H1 (cell line): ENCODE measurements around the gene ING5. TPM values are rescaled to one million over a fixed set of nuclear protein-coding genes. Genes with fewer than 3 reads are reported as not detected.

Experiments
- CTCF ChIA-PET: fragments of 300-600 bp; sonication (Branson Sonifier 250); formaldehyde crosslinking; loops from one replicate; lab custom pipeline; 2021; ENCODE audit not compliant: partially characterized antibody; lab: Charles Lee
- POLR2A ChIA-PET: fragments of 300-600 bp; sonication (Branson Sonifier 250); formaldehyde crosslinking; loops from one replicate; lab custom pipeline; 2021; ENCODE audit warnings: inconsistent platforms; ENCODE audit not compliant: partially characterized antibody; lab: Charles Lee
- DNase-seq, 2 experiments: peaks; one replicate each; pipeline versions ENCODE4 v3.0.0 to v3.0.0-alpha.2; 2010 to 2022; ENCODE audit warnings: low spot score in 2 of 2, low read depth in 1 of 2, mixed read lengths in 1 of 2
- FAIRE-seq: peaks from 2 replicates; lab custom pipeline; 2011; peaks lifted over from hg19 to GRCh38; lab: Jason Lieb, UNC
- H2AFZ ChIP-seq: 2 replicates; pipeline ENCODE4 v1.8.1; 2012; ENCODE audit warnings: low read length, inconsistent platforms
- H2AK5ac ChIP-seq: 2 replicates; pipeline ENCODE4 v1.6.1; 2013; ENCODE audit warnings: low read depth, low read length
- H2BK120ac ChIP-seq: replicated peaks from 2 replicates; pipeline ENCODE3; 2013; ENCODE audit warnings: low read depth, low read length, inconsistent platforms
- H2BK12ac ChIP-seq: 2 replicates; pipeline ENCODE4 v1.6.1; 2013; ENCODE audit warnings: low read depth, low read length
- H2BK15ac ChIP-seq: 2 replicates; pipeline ENCODE4 v1.6.1; 2013; ENCODE audit warnings: low read length
- H2BK20ac ChIP-seq: 2 replicates; pipeline ENCODE4 v1.6.1; 2013; ENCODE audit warnings: low read length
- H2BK5ac ChIP-seq: 2 replicates; pipeline ENCODE4 v1.6.1; 2013; ENCODE audit warnings: low read depth, low read length
- H3K14ac ChIP-seq: 2 replicates; pipeline ENCODE4 v1.6.1; 2013; ENCODE audit warnings: inconsistent platforms; ENCODE audit not compliant: insufficient read length
- H3K18ac ChIP-seq: 2 replicates; pipeline ENCODE4 v1.6.1; 2013; ENCODE audit warnings: low read length; ENCODE audit errors: extremely low read depth
- H3K23ac ChIP-seq: 2 replicates; pipeline ENCODE4 v1.6.1; 2013; ENCODE audit warnings: inconsistent platforms; ENCODE audit not compliant: insufficient read length
- H3K23me2 ChIP-seq: 2 replicates; pipeline ENCODE4 v1.6.1; 2013; ENCODE audit warnings: low read depth, low read length
- H3K27ac ChIP-seq: 2 replicates; pipeline ENCODE4 v1.6.1; 2011; ENCODE audit warnings: low read depth, low read length, inconsistent platforms
- H3K27me3 ChIP-seq, 4 experiments: replicated peaks in 1 of 4; 1 replicate in 1 of 4; 2 replicates in 3 of 4; pipeline versions ENCODE4 v1.6.1 to v1.8.1; 2011 to 2013; ENCODE audit warnings: low read length in 3 of 4, mild to moderate bottlenecking in 3 of 4, inconsistent platforms in 2 of 4, mixed read lengths in 2 of 4, moderate library complexity in 1 of 4; ENCODE audit not compliant: control insufficient read depth in 3 of 4, insufficient read depth in 3 of 4; ENCODE audit errors: extremely low read depth in 1 of 4
- H3K36me3 ChIP-seq, 4 experiments: 2 replicates each; pipeline versions ENCODE4 v1.6.1 to v1.8.1; 2011 to 2013; ENCODE audit warnings: mild to moderate bottlenecking in 4 of 4, low read length in 3 of 4, moderate library complexity in 2 of 4, control low read depth in 1 of 4, inconsistent platforms in 1 of 4; ENCODE audit not compliant: insufficient read depth in 4 of 4, control insufficient read depth in 2 of 4
- H3K4ac ChIP-seq: replicated peaks from 2 replicates; pipeline ENCODE3; 2013; ENCODE audit warnings: low read length, low read depth, mixed read lengths, inconsistent platforms; ENCODE audit not compliant: insufficient read length
- H3K4me1 ChIP-seq, 4 experiments: replicated peaks in 1 of 4; 1 replicate in 1 of 4; 2 replicates in 3 of 4; pipeline versions ENCODE4 v1.6.1 to v1.8.1; 2011 to 2013; ENCODE audit warnings: low read length in 3 of 4, inconsistent platforms in 2 of 4, mixed read lengths in 1 of 4; ENCODE audit not compliant: insufficient read depth in 4 of 4, control insufficient read depth in 3 of 4
- H3K4me2 ChIP-seq, 2 experiments: 2 replicates each; pipeline versions ENCODE4 v1.6.1 to v1.8.1; 2011 to 2013; ENCODE audit warnings: low read depth in 2 of 2, low read length in 2 of 2, control low read depth in 1 of 2, inconsistent platforms in 1 of 2, mild to moderate bottlenecking in 1 of 2; ENCODE audit not compliant: insufficient read depth in 1 of 2
- H3K4me3 ChIP-seq, 4 experiments: fragments of 200-600, 300-600 bp in 1 of 4; sonication (generic), shearing (Covaris generic), sonication (Bioruptor Twin) in 1 of 4; 2 replicates each; pipeline versions ENCODE4 v1.5.1 to v1.8.1; 2011 to 2016; ENCODE audit warnings: low read length in 4 of 4, low read depth in 3 of 4, control low read depth in 2 of 4, inconsistent platforms in 2 of 4, mild to moderate bottlenecking in 2 of 4, mixed read lengths in 1 of 4, moderate library complexity in 1 of 4; ENCODE audit not compliant: insufficient read depth in 2 of 4; ENCODE audit errors: extremely low read depth in 1 of 4
- H3K56ac ChIP-seq: replicated peaks from 2 replicates; pipeline ENCODE3; 2013; ENCODE audit warnings: low read depth, mild to moderate bottlenecking, mixed read lengths, low read length, inconsistent platforms; ENCODE audit not compliant: insufficient read length
- H3K79me1 ChIP-seq: 2 replicates; pipeline ENCODE4 v1.6.1; 2013; ENCODE audit warnings: low read depth, low read length, control low read depth
- H3K79me2 ChIP-seq, 2 experiments: 2 replicates each; pipeline versions ENCODE4 v1.6.1 to v1.8.1; 2012 to 2013; ENCODE audit warnings: low read length in 2 of 2, mild to moderate bottlenecking in 2 of 2, inconsistent platforms in 1 of 2; ENCODE audit not compliant: insufficient read depth in 2 of 2, control insufficient read depth in 1 of 2
- H3K9ac ChIP-seq, 4 experiments: replicated peaks in 1 of 4; 1 replicate in 1 of 4; 2 replicates in 3 of 4; pipeline versions ENCODE4 v1.6.1 to v1.8.1; 2011 to 2013; ENCODE audit warnings: low read depth in 3 of 4, low read length in 3 of 4, control low read depth in 2 of 4, mild to moderate bottlenecking in 2 of 4, moderate library complexity in 2 of 4, inconsistent platforms in 1 of 4; ENCODE audit errors: extremely low read depth in 1 of 4
- H3K9me3 ChIP-seq, 2 experiments: 2 replicates each; pipeline versions ENCODE4 v1.6.1 to v1.8.1; 2012 to 2013; ENCODE audit warnings: mild to moderate bottlenecking in 2 of 2, moderate library complexity in 2 of 2, control low read depth in 1 of 2, inconsistent platforms in 1 of 2, low read depth in 1 of 2, low read length in 1 of 2, mixed read lengths in 1 of 2; ENCODE audit not compliant: insufficient read depth in 2 of 2
- H4K20me1 ChIP-seq, 2 experiments: replicated peaks in 1 of 2; 2 replicates each; pipeline versions ENCODE3 to v1.8.1; 2011 to 2013; ENCODE audit warnings: inconsistent platforms in 2 of 2, low read length in 2 of 2, mild to moderate bottlenecking in 1 of 2; ENCODE audit not compliant: insufficient read depth in 2 of 2, control insufficient read depth in 1 of 2
- H4K5ac ChIP-seq: 2 replicates; pipeline ENCODE4 v1.6.1; 2013; ENCODE audit warnings: low read length, low read depth, mixed read lengths, inconsistent platforms; ENCODE audit not compliant: insufficient read length
- H4K8ac ChIP-seq: 2 replicates; pipeline ENCODE4 v1.8.0; 2013; ENCODE audit warnings: mild to moderate bottlenecking, moderate library complexity, low read length, inconsistent platforms; ENCODE audit not compliant: insufficient read depth; ENCODE audit errors: extremely low read depth
- H4K91ac ChIP-seq: replicated peaks from 2 replicates; pipeline ENCODE3; 2013; ENCODE audit warnings: low read length, mixed read lengths, inconsistent platforms; ENCODE audit not compliant: insufficient read length
- CBX8 ChIP-seq: fragments of 300-800, 300-1000 bp; sonication (generic); IDR thresholded peaks from 2 replicates; pipeline ENCODE4 v1.7.1; 2016; ENCODE audit warnings: low read depth, low read length, borderline replicate concordance
- CHD1 ChIP-seq: IDR thresholded peaks from 2 replicates; pipeline ENCODE4 v1.6.1; 2012; ENCODE audit warnings: low read depth, low read length, improper control_type of control experiment
- HDAC2 ChIP-seq, 2 experiments: fragments of 300-600 bp in 1 of 2; sonication (generic) in 1 of 2; IDR thresholded peaks; 2 replicates each; pipeline ENCODE4 v1.6.1; 2011 to 2012; ENCODE audit warnings: low read depth in 2 of 2, low read length in 2 of 2, mild to moderate bottlenecking in 2 of 2, moderate library complexity in 2 of 2, borderline replicate concordance in 1 of 2, inconsistent platforms in 1 of 2
- NRF1 ChIP-seq: IDR thresholded peaks from 2 replicates; pipeline ENCODE4 v1.6.1; 2011; ENCODE audit warnings: mild to moderate bottlenecking, low read depth, low read length, improper control_type of control experiment
- RBBP5 ChIP-seq: IDR thresholded peaks from 2 replicates; pipeline ENCODE4 v1.7.1; 2012; ENCODE audit warnings: low read depth, mild to moderate bottlenecking, inconsistent platforms, low read length, moderate library complexity, borderline replicate concordance
- RXRA ChIP-seq: IDR thresholded peaks from 2 replicates; pipeline ENCODE4 v1.6.1; 2011; ENCODE audit warnings: low read depth, mild to moderate bottlenecking, low read length, moderate library complexity; ENCODE audit not compliant: insufficient read depth
- SP1 ChIP-seq: IDR thresholded peaks from 2 replicates; pipeline ENCODE4 v1.6.1; 2011; ENCODE audit warnings: low read depth, low read length
- TCF12 ChIP-seq: IDR thresholded peaks from 2 replicates; pipeline ENCODE4 v1.6.1; 2011; ENCODE audit warnings: low read depth, mild to moderate bottlenecking, low read length
- USF2 ChIP-seq: IDR thresholded peaks from 2 replicates; pipeline ENCODE4 v1.6.1; 2011; ENCODE audit warnings: low read length, improper control_type of control experiment
- WGBS, 2 experiments: shearing (Covaris generic) in 1 of 2; methylation state at CpG; one replicate each; pipeline versions ENCODE4 v1.1.6 to v1.1.7; 2013 to 2015; ENCODE audit warnings: low lambda C conversion rate in 2 of 2, mixed read lengths in 2 of 2, inconsistent platforms in 1 of 2, low coverage in 1 of 2, missing lambda C conversion rate in 1 of 2; ENCODE audit not compliant: insufficient replicate concordance in 2 of 2, insufficient coverage in 1 of 2, insufficient read length in 1 of 2; ENCODE audit errors: extremely low coverage in 1 of 2, missing lambda C conversion rate in 1 of 2; 5-methylcytosine and 5-hydroxymethylcytosine counted together
- polyA plus RNA-seq, 7 experiments: library from polyadenylated mRNA; depleted of rRNA in 3 of 7; stranded (reverse) in 5 of 7; unstranded in 2 of 7; fragments of >200 nt in 5 of 7; fragments of 200-250 nt in 2 of 7; gene quantifications; 1 replicate in 5 of 7; 2 replicates in 1 of 7; 4 replicates in 1 of 7; pipeline versions ENCODE4 v1.2.1 to v1.2.3, GENCODE V29; 2011 to 2013; ENCODE audit warnings: missing spikeins in 2 of 7, mixed read lengths in 2 of 7
- total RNA-seq: library from RNA; stranded (reverse); fragmentation: NEBNext Ultra II Directional; extraction: Animal tissue kit (Norgen Biotek cat#: 25700); gene quantifications from 2 replicates; pipeline ENCODE4 v1.2.1, GENCODE V29; 2021

The ING5 gene
- total and polyA plus RNA-seq, 2 of the 8 experiments (the other 6 are each of a cell fraction or from before 2014, with no cell fraction given) = 41.5 to 47.4 TPM

DNA sequence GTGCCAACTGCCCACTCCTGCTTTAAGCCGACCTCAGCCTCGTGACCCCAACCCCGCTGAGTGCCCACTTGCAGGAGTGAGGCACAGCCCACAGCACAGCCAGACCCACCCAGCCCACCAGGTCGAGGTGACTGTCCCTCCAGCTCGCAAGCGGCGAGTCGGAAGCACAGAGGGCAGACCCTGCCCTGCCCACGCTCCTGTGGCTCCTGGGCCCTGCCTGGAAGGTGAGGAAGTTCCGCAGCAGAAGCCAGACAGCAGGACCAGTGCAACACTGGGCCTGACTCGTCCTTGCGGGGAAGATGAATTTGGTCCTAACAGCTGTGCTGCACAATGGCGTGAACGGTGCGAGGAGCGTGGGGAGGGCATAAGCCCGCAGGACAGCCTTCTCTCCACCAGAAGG is 25.2 kb upstream of the ING5 start:
- Histone ChIP-seq H3K23ac (no peak overlapping the region), H2AFZ (no peak overlapping the region), H3K23me2 (no peaks in the 10 kb centered on the region), H2BK120ac (no peak overlapping the region), H3K18ac (no peak overlapping the region), H3K4me1 (no peaks in the 10 kb centered on the region), H2BK5ac (no peak overlapping the region; the same call in 1 of the 2 replicates), H3K9me3 (no peaks in the 10 kb centered on the region), H3K4ac (no peak overlapping the region), H3K79me1 (no peaks in the 10 kb centered on the region; the same call in 1 of the 2 replicates), H3K56ac (no peak overlapping the region), H2AK5ac (no peak overlapping the region), H4K5ac (no peak overlapping the region), H3K4me3 (no peak overlapping the region), H4K8ac (no peak overlapping the region; the same call in 1 of the 2 replicates), H2BK15ac (no peak overlapping the region), H3K9ac (no peak overlapping the region), H3K27me3 (no peaks in the 10 kb centered on the region), H4K91ac (no peak overlapping the region), H3K27ac (no peak overlapping the region), H3K36me3 (peaks cover 16 to 41% (median 28%) of the 10 kb centered on the region in 4 experiments; a peak in 7 of 8 replicates), H3K79me2 (no peaks in the 10 kb centered on the region), H3K4me2 (no peak overlapping the region), H2BK20ac (no peak overlapping the region), H3K14ac (no peak overlapping the region), H2BK12ac (no peak overlapping the region), H4K20me1 (peaks cover 7 to 18% of the 10 kb centered on the region in 2 experiments)
- CTCF ChIA-PET = interaction anchor here (1.0 to 2.9 kb wide), 4 partner anchors 10 to 202 kb away, joined by 3 to 11 read pairs (median 6); partner anchors contain the start of gene DTYMK
- FAIRE-seq (no peak), DNase-seq (no peak)
- 91% methylated on average over 16 of the region's 17 CpGs; no CpG with 5 or more reads in 1 of the 2 experiments for WGBS, 2 experiments
- TF ChIP-seq HDAC2 (IDR thresholded peaks at IDR 0.05; ENCODE audit: borderline replicate concordance in 1 of 2, low read depth in 2 of 2, low read length in 2 of 2) = no peak
- no peak for TF ChIP-seq NRF1
- TF ChIP-seq CHD1 = no peak
- no peak for TF ChIP-seq CBX8
- no peak for TF ChIP-seq SP1
- no peak for TF ChIP-seq RXRA
- TF ChIP-seq TCF12 = no peak
- TF ChIP-seq USF2 = no peak
- TF ChIP-seq RBBP5 = no peak
- POLR2A ChIA-PET = interaction anchor here (0.6 to 20.2 kb wide), 5 partner anchors 10 to 35 kb away, joined by 3 to 265 read pairs (median 8); partner anchors contain the start of genes DTYMK and ING5
